CD4-positive, alpha-beta T cell treated with Interleukin-2 at 100 ng/mL for 4 hours (primary cell): ENCODE results near the gene TMEM147.
A peak's percentile ranks its signal among the peaks of the same experiment; 100 is the strongest.
"Not testable (repeated sequence)": the region's sequence is repeated elsewhere in the genome, so short reads cannot be mapped to it uniquely, and the experiment has no call there.

Experiments used
- DNase-seq: peaks from one replicate; pipeline ENCODE4 v3.0.0-alpha.2; 2020; ENCODE audit warnings: low spot score

Gene TMEM147

DNA sequence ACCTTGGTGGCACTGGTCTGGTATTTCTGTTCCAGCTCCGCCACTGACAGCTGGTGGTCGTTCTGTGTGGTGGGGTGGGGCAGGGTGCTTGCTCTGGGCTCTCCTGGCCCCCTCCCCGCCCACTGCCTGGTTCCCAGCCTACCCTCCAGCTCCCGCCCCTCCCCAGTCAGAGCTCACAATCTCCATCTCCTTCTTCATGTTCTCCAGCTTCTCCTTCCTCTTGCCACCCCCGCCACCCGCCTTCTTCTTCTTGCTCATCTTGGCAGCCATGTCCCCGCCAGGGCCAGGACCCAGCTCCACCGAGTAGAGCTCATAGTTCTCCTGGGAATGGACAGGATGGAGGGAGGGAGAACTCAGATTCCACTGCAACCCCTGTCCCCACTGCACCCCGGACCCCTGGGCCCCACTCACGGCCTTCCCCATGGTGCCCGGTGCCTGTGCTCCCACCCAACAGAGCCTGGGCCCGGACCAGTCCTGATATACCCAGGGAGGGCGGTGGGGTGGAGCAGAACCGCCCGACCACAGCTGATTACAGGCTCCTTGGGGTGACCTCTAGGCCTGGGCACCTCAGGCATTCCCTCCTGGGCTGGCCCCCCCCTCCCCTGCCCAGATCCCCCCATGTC lies 17.9 kb downstream of the TMEM147 start, which contains the start of gene ATP4A:
ATP4A (minus strand) TSS at position 452 of the 623 bp plus-strand sequence; CDS start at position 423, 29 bp downstream.
- no peak for DNase-seq

DNA sequence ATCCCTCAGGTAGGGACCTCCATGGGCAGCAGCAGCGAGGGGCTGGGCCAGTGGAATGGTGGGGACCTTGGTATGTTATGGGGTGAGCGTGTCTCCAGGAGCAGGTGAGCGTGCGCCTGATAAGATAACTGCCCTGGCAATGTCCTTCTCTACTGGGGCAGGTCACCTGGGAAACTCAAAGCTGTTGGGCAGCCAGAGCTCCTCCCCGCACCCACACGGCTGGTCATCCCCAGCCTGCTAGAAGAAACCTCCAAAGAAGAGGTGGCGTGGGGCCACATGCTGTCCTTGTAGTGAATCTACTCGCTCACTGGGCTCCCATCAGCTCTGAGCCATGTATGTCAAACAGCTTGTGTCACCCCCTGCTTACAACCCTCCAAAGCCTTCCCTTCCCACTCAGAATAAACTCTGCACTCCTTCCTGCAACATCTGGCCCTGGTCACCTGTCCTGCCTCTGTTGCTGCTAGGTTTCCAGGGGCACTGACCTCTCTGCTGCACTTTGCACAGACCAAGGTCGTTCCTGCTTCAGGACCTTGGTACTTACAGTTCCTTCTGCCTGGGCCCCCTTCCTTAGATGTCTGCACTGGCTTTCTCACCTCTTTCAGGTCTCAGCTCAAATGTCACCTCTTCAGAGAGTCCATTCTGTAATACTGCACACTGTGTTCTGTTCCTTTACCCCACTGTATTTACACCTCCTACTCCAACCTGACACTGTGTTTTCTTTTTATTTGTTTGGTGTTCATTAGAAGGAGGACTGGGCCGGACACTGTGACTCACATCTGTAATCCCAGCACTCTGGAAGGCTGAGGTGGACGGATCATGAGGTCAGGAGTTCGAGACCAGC lies 19.8 kb downstream of the TMEM147 start:
- DNase-seq: no peak

DNA sequence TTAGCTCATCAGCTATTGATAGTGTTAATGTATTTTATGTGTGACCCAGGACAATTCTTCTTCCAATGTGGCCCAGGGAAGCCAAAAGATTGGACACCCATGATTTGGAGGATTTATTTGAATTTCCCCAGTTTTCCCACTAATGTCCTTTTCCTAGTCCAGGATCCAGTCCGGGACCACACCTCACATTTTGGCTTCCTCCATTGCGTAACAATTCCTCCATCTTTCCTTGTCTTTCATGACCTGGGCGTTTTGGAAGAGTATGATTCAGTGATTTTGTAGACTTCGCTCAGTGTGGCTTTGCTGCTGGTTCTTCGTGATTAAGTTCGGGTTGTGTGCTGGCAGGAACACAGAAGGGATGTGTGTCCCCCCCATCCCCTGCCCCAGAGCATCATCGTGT lies 21.3 kb downstream of the TMEM147 start:
- DNase-seq: no peak

DNA sequence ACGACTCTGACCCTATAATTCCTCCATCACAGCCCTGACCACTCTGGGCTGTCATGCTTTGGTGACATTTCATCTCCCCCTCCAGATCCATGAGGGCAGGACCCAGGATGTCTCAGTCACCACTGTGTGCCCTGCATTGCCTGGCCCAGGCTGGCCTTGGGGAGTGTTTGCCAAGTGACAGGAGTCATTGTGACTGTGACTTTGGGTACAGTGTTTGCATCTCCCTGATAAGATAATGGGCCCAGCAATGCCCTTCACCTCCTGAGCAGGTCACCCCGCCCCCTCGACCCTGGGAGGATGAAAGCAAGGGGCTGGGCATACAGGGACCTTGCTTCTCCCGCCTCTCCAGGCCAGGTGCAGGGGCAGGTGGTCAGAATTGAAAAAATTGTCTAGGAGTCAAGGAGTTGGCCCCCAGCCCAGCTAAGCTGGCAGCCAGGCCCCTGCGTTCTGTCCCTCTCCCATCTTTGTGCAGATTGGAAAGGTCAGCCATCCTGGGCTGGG lies 23.9 kb downstream of the TMEM147 start:
- DNase-seq: no peak

DNA sequence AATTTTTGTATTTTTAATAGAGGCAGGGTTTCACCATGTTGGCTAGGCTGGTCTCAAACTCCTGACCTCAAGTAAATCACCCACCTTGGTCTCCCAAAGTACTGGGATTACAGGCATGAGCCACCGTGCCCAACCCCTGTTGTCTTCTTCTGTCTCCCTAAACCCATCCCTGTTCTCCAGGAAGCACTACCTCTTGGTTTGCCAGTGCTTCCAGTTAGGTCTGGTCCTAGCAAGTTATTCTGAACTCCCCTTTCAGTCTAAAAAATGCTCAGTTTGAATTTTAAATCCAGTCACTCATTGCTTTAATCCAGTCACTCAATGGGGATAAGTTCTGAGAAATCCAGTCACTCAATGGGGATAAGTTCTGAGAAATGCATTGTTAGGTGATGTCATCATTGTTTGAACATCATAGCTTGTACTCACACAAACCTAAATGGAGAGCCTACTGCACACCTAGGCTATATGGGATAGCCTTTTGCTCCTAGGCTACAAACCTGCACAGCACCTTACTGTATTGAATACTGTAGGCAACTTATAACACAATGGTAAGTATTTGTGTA lies 26.1 kb downstream of the TMEM147 start:
- DNase-seq: no peak

DNA sequence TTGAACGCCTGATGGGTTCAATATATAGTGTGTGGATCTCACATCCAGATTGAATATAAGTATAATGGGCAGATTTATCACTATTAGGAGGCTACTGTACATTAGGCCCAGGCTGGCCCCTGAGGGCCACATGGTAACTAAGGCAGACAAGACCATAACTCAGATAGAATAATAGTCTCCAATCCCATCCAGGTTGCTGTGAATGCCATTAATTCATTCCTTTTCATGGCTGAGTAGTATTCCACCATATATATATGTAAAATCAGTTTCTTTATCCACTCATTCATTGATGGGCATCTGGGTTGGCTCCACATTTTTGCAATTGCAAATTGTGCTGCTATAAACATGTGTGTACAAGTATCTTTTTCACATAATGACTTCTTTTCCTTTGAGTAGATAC lies 32.5 kb downstream of the TMEM147 start:
- no peak for DNase-seq

DNA sequence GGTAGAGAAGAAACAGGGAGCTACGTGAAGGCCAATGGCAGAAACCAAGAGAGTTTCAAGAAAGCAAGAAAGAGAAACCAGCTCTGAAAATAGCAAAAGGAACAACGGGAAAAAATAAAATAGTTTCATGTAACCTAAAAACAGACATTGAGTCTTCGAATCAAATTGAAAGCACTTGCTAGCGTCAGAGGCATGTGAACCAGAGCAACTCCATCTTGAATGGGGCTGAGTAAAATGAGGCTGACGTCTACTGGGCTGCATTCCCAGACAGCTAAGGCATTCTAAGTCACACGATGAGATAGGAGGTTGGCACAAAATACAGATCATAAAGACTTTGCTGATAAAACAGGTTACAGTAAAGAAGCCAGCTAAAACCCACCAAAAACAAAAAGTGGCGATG lies 33.3 kb downstream of the TMEM147 start:
- no peak for DNase-seq

DNA sequence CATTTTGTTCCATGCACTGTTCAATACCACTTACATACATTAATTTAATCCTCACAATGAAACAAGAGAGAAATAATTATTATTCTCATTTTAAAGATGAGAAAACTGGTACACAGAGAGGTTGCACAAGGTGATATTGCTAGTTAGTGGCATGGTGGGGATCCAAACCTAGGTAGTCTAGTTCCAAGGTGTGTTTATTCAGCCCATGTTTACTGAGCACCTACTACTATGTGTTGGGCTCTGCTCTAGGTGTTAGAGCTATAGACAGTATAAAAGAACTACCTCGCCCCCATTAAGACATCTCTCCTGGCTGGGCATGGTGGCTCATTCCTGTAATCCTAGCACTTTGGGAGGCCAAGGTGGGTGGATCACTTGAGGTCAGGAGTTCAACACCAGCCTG lies 37.3 kb downstream of the TMEM147 start:
- no peak for DNase-seq

DNA sequence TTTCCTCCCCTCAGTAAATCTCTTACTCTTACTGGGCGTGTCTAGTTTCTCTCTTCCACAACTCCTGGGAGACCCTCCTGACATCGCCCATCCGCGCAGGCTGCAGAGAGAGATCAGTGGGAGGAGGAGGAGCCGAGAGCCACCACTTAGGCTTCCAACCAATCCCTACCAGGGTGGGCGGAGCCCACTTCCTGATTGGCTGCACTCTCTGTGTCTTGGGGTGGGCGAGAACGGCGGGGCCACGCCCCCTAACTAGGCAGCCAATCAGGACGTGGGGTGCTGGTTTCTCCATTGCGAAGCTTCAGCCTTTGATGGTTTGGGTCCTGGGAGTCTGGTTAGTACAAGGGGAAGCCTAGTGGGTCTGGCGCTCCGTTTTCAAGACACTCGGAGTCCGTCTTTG lies 40.4 kb downstream of the TMEM147 start, which contains the start of gene PMIS2:
PMIS2 (plus strand) TSS at position 326 of the 400 bp plus-strand sequence. CDS start 87 bp downstream, outside the sequence.
- DNase-seq: no peak

DNA sequence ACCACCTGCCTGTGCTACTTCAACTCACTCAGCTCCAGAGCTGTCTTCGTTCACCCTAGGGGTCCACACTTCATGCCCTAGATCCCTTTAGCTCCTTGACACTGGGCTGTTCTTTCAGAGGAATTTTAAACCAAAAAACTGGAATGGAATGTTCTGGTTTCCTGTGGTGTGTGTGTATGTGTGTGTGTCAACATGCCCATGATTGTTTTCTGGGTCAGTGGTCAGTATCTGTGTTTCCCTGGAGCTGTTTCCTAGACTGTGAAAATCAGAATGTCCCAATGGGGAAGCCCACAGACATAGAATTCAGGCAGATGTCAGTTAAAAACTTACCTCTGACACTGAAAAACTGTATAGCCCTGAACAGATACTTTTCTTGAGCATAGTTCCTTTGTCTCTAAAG lies 41.9 kb downstream of the TMEM147 start:
- DNase-seq: no peak

DNA sequence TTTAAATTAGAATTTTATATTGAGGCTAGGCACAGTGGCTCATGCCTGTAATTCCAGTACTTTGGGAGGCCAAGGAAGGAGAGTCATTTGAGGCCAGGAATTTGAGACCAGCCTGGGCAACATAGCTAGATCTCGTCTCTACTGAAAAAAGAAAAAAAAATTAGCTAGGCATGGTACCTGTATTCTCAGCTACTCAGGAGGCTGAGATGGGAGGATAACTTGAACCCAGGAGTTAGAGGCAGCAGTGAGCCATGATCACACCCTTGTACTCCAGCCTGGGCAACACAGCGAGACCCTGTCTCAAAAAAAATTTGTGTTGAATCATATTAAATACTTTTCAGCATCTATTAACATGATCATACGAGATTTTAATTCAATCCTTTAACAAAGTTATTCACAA lies 45.4 kb downstream of the TMEM147 start:
- no peak for DNase-seq

DNA sequence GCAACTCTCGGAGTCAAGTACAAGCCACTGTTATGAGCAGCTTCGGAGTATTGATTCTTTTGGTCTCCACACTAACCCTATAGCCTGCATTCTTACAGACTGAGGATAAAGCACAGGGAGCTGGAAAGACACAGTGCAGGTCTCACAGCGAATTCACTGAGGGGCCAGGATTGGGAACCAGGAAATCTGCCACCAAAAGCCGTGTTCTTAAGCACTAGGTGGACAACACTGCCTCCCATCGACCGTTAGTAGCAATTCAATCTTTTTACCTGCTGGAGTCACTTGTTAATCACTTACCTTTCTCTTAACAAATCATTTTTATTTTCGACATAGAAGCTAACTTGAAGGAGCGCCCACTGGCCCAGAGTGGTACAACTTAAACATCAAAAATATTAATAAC lies 46.8 kb downstream of the TMEM147 start:
- DNase-seq: peak; percentile 29

DNA sequence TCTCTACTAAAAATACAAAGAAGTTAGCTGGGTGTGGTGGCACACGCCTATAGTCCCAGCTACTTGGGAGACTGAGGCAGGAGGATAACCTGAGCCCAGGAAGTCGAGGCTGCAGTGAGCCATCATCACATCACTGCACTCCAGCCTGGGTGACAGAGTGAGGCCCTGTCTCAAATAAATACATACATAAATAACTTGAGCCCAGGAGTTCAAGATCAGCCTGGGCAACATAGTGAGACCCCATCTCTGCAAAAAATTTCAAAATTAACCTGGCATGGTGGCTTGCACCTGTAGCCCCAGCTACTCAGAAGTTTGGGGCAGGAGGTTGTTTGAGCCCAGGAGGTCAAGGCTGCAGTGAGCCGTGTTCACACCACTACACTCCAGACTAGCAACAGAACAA lies 49.6 kb downstream of the TMEM147 start:
- DNase-seq: not testable (repeated sequence)

DNA sequence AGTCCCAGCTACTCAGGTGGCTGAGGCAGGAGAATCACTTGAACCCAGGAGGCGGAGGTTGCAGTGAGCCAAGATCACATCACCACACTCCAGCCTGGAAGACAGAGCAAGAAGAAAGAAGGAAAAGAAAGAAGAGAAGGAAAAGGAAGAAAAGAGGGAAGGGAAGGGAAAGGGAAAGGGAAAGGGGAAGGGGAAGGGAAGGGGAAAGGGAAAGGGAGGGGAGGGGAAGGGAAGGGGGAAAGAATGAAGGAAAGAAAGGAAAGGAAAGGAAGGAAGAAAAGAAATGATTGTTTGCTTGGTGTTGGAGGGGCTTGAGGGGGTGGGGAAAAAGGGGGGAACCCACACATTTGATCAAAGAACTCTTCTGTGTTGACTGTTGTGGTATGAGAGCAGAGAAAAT lies 50.5 kb downstream of the TMEM147 start:
- DNase-seq: no peak

DNA sequence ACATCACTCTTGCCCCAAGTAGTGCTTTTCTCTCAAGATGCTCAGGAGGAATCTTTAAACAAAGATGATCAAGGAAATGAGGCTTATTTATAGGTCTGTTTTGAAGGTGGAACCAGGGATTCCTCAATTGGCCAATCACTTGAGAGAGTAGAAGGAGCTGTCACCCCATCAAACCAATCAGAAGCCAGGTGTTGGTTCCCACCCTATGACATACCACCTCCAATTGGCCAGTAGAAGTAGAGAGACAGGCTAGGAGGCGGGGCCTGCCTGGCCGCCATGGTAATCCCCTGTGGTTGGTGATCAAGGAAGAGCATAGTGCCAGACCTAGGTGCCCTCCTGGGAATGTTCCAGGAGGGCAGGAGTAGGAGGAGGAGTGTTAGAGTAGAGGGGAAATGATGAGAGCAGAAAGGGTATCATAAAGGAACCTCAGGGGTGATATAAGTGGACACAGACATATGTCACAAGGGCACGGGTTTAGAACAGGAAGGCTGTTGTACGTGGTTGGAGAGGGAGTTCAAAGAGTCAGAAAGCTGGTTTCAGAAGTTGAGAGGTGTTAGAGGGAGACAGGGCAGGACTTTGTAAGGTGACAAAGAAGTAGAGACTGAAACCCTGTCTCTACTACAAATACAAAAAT lies 51.1 kb downstream of the TMEM147 start:
- no peak for DNase-seq
